Vagina (tissue), 2 donors: ENCODE data around the gene GHR. TPM values are rescaled to one million over a fixed set of nuclear protein-coding genes. Genes with fewer than 3 reads are reported as not detected.

Experiments used
- DNase-seq, 2 donors: peaks; one replicate each; pipeline ENCODE4 v3.0.0-alpha.2; 2017; ENCODE audit errors: extremely low spot score in 2 of 2
- H3K27ac ChIP-seq: fragments of 200-600 bp; sonication (generic); one replicate; pipeline ENCODE4 v1.5.1; 2019
- H3K27me3 ChIP-seq: fragments of 200-600 bp; sonication (generic); one replicate; pipeline ENCODE4 v1.5.1; 2019
- H3K36me3 ChIP-seq, 2 donors: fragments of 200-600 bp; sonication (generic); one replicate each; pipeline ENCODE4 v1.5.1; 2017 to 2019
- H3K4me1 ChIP-seq: fragments of 200-600 bp; sonication (generic); one replicate; pipeline ENCODE4 v1.5.1; 2019
- H3K4me3 ChIP-seq, 2 donors: fragments of 200-600 bp; sonication (generic); 1 replicate in 1 of 2; 2 replicates in 1 of 2; pipeline ENCODE4 v1.5.1; 2016 to 2019
- H3K9me3 ChIP-seq: fragments of 200-600 bp; sonication (generic); one replicate; pipeline ENCODE4 v1.5.1; 2019
- POLR2A ChIP-seq, 2 donors: fragments of 450-650 bp; IDR thresholded peaks; one replicate each; pipeline ENCODE4 v1.6.1; 2017; ENCODE audit warnings: antibody characterized with exemption in 2 of 2, mild to moderate bottlenecking in 2 of 2, moderate library complexity in 2 of 2
- POLR2AphosphoS5 ChIP-seq, 2 donors: sonication (generic); formaldehyde crosslinking; IDR thresholded peaks; one replicate each; pipeline ENCODE4 v1.9.0; 2017; ENCODE audit warnings: antibody characterized with exemption in 2 of 2, mild to moderate bottlenecking in 2 of 2, low read depth in 1 of 2; ENCODE audit not compliant: insufficient read depth in 1 of 2
- intact Hi-C: fragments of 100-400 bp; cut with DNase I; formaldehyde crosslinking; loops from one replicate; pipeline ENCODE4 v1.15.1; 2023
- total RNA-seq: library from RNA; depleted of rRNA; stranded (reverse); fragments of >200 nt; gene quantifications from one replicate; pipeline ENCODE4 v1.2.3, GENCODE V29; 2016
- TF ChIP-seq, protein P1 (sequence below), 3 experiments: fragments of 450-650 bp in 2 of 3; fragments of 200-600 bp in 1 of 3; sonication (generic) in 1 of 3; IDR thresholded peaks; one replicate each; pipeline ENCODE4 v1.5.1; 2017 to 2019; ENCODE audit warnings: antibody characterized with exemption in 3 of 3, mild to moderate bottlenecking in 2 of 3, moderate library complexity in 2 of 3

Gene GHR
- total RNA-seq, 1 donor from 2014 or later = 16.7 TPM

DNA sequence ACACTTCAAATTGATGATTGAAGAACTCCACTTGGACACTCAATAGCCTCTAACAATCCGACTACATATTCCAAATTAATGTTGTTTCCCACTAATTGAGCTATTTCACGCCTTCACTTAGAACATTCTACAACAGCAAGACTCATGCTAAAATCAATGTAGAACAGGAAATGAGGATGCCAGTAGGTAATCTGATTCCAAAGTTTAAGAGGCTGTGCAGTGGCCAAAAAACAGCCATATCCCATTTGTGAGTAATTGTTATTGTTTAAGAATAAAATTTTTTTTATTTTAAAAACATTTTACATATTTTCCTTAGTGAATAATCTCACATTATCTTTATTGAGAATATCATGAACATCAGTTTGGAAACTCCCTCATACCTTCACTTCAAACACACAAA lies 35.7 kb upstream of the GHR start:
- H3K27ac ChIP-seq = no peak overlapping the region
- no peaks in the 10 kb centered on the region for H3K27me3 ChIP-seq

GRCh38 chr5:42390115-42390514 lies 33.1 kb upstream of the GHR start:
- H3K4me1 ChIP-seq = peaks cover 4% of the 10 kb centered on the region
- no peaks in the 10 kb centered on the region for H3K27me3 ChIP-seq
- H3K36me3 ChIP-seq = no peaks in the 10 kb centered on the region
- DNase-seq = no peak
- no peaks in the 10 kb centered on the region for H3K9me3 ChIP-seq
- intact Hi-C loops = no loop called here
- no peak overlapping the region for H3K27ac ChIP-seq
- H3K4me3 ChIP-seq = no peak overlapping the region
- TF ChIP-seq, protein P1, sequence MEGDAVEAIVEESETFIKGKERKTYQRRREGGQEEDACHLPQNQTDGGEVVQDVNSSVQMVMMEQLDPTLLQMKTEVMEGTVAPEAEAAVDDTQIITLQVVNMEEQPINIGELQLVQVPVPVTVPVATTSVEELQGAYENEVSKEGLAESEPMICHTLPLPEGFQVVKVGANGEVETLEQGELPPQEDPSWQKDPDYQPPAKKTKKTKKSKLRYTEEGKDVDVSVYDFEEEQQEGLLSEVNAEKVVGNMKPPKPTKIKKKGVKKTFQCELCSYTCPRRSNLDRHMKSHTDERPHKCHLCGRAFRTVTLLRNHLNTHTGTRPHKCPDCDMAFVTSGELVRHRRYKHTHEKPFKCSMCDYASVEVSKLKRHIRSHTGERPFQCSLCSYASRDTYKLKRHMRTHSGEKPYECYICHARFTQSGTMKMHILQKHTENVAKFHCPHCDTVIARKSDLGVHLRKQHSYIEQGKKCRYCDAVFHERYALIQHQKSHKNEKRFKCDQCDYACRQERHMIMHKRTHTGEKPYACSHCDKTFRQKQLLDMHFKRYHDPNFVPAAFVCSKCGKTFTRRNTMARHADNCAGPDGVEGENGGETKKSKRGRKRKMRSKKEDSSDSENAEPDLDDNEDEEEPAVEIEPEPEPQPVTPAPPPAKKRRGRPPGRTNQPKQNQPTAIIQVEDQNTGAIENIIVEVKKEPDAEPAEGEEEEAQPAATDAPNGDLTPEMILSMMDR (IDR thresholded peaks at IDR 0.05) = no peak
- TF ChIP-seq POLR2A (IDR thresholded peaks at IDR 0.05) (no peak), POLR2AphosphoS5 (IDR thresholded peaks at IDR 0.05; ENCODE audit: insufficient read depth in 1 of 2, low read depth in 1 of 2) (no peak)

More for the DNA sequence above, 35.7 kb upstream of the GHR start:
- Histone ChIP-seq H3K36me3 (no peaks in the 10 kb centered on the region), H3K9me3 (no peaks in the 10 kb centered on the region), H3K4me3 (no peak overlapping the region), H3K4me1 (peaks cover 4% of the 10 kb centered on the region)
- TF ChIP-seq, protein P1 (IDR thresholded peaks at IDR 0.05) = no peak
- TF ChIP-seq POLR2AphosphoS5 (IDR thresholded peaks at IDR 0.05; ENCODE audit: insufficient read depth in 1 of 2, low read depth in 1 of 2) = no peak
- no peak for TF ChIP-seq POLR2A (IDR thresholded peaks at IDR 0.05)
- intact Hi-C loops = no loop called here
- DNase-seq = no peak

- TF ChIP-seq POLR2A (IDR thresholded peaks at IDR 0.05) = no peak
- TF ChIP-seq POLR2AphosphoS5 (IDR thresholded peaks at IDR 0.05; ENCODE audit: insufficient read depth in 1 of 2, low read depth in 1 of 2) = no peak
- TF ChIP-seq, protein P1 (IDR thresholded peaks at IDR 0.05) = no peak
- H3K27ac ChIP-seq = no peak overlapping the region
- H3K36me3 ChIP-seq = no peaks in the 10 kb centered on the region
- intact Hi-C loops = no loop called here
- H3K9me3 ChIP-seq = no peaks in the 10 kb centered on the region
- no peak for DNase-seq
- no peaks in the 10 kb centered on the region for H3K27me3 ChIP-seq
- H3K4me3 ChIP-seq = no peak overlapping the region
- no peaks in the 10 kb centered on the region for H3K4me1 ChIP-seq
Measured at GRCh38 chr5:42392917-42393316, 30.3 kb upstream of the GHR start.

GRCh38 chr5:42396111-42396510 lies 27.1 kb upstream of the GHR start:
- H3K27ac ChIP-seq = no peak overlapping the region
- H3K36me3 ChIP-seq = no peaks in the 10 kb centered on the region
- DNase-seq = no peak
- no peaks in the 10 kb centered on the region for H3K9me3 ChIP-seq
- H3K4me3 ChIP-seq = no peak overlapping the region
- H3K27me3 ChIP-seq = no peaks in the 10 kb centered on the region
- no peaks in the 10 kb centered on the region for H3K4me1 ChIP-seq
- TF ChIP-seq, protein P1 (IDR thresholded peaks at IDR 0.05) = no peak
- TF ChIP-seq POLR2AphosphoS5 (IDR thresholded peaks at IDR 0.05; ENCODE audit: insufficient read depth in 1 of 2, low read depth in 1 of 2) (no peak), POLR2A (IDR thresholded peaks at IDR 0.05) (no peak)
- intact Hi-C loops = no loop called here

DNA sequence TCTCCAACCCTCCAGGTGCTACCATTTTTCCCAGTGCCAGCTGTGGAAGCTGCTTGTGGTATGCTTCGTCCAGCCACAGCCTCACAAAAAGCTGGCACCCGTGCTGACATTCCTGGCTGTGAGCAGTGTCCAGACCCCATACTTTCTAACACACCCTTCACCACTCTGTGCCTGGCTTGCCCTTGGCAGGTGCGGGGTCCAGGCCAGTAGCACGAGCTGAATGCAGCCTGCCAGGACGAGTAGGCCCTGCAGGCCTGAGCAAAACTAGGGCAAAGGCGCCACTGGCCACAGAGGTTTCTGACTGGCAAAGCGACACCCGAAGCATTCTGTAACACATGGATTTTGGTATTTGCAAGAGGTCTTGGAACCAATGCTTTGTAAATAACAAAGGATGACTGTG lies 26.0 kb upstream of the GHR start:
- no peaks in the 10 kb centered on the region for H3K4me1 ChIP-seq
- no peak overlapping the region for H3K27ac ChIP-seq
- H3K4me3 ChIP-seq = no peak overlapping the region
- H3K9me3 ChIP-seq = no peaks in the 10 kb centered on the region
- TF ChIP-seq POLR2A (IDR thresholded peaks at IDR 0.05) = no peak
- no peak for TF ChIP-seq POLR2AphosphoS5 (IDR thresholded peaks at IDR 0.05; ENCODE audit: insufficient read depth in 1 of 2, low read depth in 1 of 2)
- TF ChIP-seq, protein P1 (IDR thresholded peaks at IDR 0.05) = no peak
- DNase-seq = no peak
- H3K27me3 ChIP-seq = no peaks in the 10 kb centered on the region
- H3K36me3 ChIP-seq = no peaks in the 10 kb centered on the region
- intact Hi-C loops = no loop called here
